HuH-7 (cell line): ENCODE measurements around the gene ZSWIM6.

Source experiments
- DNase-seq: peaks from one replicate; pipeline ENCODE4 v3.0.0; 2011; ENCODE audit warnings: low spot score

Gene ZSWIM6

DNA sequence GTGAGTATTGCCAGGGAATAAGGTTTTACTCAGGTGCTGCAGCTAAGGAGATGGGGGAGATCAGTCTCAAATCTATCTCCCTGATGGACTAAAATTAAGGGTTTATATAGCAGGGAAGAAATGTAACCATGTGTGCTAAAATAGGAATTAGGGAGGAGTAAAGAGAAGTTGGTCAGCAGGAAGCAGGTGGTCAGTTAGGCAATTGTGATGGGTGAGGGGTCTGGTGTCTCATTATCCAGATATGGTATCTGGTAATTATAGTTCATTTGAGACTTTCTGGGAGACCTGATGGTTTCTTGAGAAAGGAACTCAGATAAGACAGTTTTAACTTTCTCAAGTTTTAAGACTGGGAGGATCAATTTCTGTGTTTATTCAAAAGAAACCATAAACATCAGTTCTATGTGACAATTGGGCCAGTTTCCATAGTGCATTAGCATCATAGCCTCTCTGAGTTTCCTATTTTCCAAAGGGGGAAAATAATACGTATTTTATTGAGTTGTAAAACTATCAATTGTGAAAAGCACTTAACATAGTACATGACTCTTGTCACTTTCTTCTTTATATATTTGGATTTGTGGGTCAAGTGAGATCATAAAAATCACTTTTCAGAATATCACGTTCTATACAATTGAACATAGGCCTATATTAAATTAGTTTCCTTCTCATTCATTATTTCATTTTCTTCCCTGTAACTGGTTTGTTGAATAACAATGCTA lies 115.9 kb downstream of the ZSWIM6 start:
- DNase-seq = no peak

DNA sequence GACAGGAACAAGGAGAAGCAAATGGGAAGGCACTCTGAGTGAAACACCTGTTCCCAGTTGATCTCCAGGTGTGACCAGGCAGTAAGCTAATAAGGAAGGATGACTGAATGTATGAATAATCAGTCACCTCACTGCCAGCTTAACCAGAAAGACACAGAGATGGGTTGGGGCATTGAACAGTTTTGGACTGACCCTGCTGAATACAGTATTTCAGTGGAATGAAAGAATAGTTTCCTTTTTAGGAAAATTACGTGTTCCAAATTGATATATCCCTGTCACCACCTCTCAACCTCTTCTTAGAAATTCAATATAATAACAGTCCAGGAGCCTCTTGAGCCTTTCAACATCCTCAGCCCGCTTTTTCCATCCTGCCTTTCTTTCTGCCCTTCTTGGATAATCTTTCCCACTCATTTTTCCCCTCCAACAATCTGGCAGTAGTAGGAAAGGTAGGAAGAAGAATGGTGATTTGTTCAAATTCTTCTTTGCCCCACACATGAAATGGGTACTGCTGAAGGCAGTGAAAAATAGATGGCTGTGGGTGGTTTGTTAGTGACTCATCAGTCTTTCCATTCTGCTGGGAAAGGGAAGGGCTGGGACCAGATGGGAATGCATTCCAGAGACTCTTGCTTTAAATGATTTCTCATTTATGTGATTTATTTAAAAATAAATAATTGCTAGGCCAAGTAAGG lies 117.9 kb downstream of the ZSWIM6 start:
- DNase-seq = no peak

DNA sequence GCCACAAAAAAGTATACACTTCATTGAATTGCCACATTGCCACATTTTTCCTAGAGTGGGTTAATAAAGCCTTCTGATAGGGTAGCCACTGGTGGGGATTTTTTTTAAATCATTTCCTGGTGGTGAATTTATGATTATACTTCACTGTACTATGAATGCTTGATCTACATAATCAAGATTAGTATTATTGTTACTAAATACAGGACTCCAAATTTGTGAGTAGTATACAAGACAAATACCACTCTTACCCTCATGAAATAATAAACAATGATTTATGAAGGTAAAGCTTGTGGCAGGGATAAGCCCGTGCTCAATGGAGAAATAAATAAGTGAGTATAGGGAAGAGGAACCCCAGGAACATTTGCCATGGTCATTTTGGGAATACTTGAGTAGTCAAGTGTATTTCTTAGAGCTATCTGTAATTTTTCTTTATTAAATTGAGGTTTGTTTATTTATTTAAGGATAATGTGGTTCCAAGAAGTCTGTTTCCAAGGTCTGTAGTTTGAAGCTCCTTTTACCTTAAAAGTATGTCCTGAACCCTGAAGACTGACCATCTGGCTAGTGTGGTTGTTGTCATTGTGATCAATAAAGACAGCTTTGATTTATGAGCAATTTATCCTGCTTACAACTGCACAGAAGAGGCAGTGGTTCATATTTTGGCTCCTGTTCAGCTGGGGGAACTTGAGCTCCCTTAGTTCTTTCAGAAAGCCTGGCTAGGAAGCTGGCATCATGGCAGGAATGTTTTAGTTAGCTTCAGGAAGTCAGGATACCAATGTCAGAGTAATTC lies 118.6 kb downstream of the ZSWIM6 start:
- no peak for DNase-seq

DNA sequence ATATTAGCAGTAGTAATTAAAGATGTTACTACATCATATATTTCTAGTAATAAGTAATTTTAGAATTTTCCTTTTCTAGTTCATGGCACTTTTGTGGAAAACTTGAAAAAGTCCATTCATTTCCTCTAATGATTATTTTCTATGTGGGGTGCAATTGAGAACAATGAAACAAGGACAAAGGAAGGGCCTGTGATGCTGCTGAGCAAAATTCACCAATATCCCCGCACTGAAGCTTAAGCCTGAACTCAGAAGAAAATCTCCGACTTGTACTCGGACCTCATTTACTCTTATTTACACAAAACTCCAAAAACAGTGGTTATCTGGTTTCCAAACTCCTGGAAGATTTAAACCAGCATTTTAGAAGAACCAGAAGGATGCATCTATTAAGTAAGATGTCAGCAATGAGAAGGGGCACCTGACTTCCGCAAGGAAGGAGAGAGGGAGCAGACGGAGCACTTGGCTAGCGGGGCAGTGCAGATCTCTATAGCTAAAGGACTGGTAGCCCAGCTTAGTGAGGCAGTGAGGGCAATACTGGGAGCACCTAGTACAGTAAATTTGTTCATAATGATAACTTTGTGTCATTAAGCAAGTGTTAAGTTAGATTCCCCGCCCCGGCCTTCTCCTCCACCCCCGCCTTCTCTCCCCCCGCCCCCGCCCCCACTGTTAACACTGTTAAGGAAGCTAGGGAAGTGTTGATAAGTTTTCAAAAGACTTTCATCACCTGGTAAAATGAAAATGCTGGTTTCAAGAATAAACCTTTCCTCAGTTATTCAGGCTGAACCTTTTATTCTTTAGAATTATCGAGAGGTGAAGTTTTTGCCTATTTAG lies 123.3 kb downstream of the ZSWIM6 start:
- DNase-seq = no peak

DNA sequence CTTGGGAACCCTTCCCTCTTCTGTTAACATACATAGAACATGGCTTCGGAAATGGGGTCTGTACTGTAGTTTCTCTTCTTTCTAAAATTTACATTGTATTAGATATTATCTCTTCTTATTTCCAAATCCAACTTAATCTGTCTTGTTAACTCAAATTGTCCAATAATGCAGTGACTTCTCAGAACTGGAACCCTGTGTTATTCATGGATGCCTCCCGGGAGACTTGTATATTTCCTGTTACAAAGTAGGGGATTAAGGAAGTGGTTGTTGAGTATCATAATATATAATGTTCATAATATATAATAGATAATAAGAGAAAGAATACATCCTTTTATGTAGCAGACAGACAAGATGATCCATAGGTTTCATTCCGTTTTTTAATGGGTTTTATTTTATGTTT lies 128.4 kb downstream of the ZSWIM6 start:
- no peak for DNase-seq

DNA sequence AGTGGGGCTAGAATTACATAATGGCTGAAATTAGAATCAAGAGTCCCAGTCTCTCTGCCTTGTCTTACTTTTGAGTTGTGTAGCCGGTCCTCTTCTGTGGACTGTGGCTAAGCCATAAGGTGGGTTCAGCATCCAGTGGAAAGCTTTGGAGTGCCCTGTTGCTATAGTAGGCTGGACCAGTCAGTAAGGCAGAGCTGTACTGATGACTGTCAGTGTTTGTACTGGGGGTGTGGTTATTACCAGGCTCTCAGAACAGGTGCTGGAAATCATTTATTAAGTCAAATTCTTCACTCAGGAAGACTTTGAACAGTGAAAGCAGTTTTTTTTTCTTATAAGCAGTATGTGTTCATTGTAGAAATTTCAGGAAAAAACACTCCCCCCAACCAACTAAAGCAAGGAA lies 129.4 kb downstream of the ZSWIM6 start:
- no peak for DNase-seq

DNA sequence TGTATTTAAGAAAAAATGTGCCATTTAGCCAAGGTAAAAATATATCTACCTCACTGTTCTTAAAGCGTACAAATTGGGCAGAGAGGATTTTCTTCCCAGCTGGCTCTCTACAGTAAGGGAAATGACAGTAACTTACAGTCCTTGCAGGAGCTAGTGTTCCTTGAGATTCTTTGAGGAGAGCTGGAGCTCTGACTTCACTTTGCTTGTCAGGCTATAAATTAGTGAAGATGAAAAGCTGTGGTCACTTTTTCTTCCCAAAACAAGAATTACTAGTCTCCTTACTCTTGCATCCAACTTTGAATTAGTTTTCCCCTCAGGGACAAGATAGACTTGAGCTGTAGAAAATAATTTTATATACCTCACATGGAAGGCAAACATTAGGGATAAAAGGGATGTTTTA lies 129.9 kb downstream of the ZSWIM6 start:
- no peak for DNase-seq

DNA sequence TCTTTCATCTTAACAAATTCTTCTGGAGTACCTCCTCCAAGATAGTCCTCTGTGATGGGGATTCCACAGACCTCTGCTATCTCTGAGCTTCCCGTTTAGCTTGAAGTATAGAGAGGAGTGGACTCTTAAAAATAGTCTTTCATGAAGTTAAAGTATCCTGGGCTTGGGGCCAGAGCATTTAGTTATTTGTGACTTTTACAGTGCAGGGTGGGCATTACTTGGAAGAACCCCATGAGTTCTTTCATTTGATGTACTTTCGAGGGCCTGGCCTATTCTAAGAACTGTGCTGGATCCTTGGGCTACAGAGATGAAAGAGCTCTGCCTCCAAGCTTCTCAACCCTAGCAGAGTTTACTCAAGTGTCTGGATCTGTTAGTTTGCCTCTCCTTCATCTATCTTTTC lies 131.5 kb downstream of the ZSWIM6 start:
- no peak for DNase-seq

DNA sequence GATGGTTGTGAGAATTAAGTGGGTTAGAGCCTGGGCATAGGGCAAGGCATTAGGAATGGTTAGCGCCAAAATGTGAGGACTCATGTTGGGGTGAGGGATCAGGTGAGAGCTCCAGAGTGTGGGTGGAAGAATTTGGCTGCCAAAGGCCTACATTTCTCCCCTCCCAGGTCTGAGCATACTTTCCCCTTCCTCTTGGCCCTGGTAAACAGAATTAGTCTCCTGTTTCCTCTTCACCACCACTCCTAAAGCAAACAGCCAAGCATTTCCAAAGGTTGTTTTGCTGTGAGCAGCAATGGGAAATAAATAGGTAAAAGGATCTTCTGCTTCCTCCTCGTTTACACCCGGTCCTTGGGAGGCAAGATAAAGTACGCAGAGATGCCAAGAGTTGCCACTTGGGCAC lies 132.5 kb downstream of the ZSWIM6 start:
- DNase-seq = no peak

DNA sequence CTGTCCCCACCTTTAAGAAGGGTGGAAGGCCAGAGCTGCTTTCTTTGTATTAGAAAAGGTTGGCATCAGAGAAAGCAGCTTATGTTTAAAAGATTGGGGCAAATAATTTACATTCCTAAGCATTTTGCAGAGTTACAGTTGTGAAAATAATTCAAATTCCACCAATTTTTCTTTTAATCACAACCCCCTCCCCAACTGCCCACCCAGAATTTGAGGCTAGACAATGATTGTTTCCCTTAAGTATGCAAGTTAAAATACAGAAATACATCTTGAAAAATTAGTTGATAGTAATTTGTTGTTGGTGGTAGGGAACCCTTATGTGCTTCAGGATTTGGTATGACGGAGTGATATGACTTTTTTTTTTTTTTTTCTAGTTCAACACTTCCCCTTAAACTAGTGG lies 133.0 kb downstream of the ZSWIM6 start:
- no peak for DNase-seq

DNA sequence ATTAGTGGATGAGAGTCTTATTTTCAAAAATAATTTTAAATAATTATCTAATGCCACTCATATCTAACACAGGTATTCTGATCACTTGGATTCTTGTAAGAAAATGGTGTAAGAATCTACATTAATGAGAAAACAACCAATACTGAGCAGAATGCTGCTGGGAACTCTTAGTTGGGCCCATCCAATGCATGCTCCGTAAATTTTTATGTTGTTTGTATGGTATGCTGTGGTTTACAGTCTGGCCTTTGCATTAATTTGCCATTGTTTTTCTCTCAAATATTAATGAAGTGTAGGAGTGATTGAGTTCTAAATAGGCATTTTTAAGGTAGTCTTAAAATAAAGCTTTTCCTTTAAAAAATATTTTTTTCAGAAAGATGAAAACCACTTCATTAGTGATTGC lies 133.4 kb downstream of the ZSWIM6 start:
- no peak for DNase-seq

DNA sequence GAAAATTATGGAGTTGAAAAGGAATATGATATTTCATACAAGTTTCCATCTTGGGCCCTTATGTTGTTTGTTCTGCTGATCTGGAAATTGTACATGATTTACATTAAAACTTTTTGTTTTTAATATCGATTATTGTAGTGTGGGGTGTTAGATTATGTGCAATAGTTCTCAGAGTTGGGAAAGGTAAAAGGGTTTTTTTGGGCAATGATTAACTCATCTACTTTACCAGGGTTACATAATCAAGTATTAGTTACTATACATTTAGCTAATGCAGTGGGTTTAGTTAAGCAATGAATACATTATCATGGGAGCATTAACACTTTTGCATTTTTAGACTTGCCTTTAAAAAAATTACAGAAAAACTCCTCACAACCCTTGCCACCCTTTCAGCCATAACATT lies 134.0 kb downstream of the ZSWIM6 start:
- no peak for DNase-seq

DNA sequence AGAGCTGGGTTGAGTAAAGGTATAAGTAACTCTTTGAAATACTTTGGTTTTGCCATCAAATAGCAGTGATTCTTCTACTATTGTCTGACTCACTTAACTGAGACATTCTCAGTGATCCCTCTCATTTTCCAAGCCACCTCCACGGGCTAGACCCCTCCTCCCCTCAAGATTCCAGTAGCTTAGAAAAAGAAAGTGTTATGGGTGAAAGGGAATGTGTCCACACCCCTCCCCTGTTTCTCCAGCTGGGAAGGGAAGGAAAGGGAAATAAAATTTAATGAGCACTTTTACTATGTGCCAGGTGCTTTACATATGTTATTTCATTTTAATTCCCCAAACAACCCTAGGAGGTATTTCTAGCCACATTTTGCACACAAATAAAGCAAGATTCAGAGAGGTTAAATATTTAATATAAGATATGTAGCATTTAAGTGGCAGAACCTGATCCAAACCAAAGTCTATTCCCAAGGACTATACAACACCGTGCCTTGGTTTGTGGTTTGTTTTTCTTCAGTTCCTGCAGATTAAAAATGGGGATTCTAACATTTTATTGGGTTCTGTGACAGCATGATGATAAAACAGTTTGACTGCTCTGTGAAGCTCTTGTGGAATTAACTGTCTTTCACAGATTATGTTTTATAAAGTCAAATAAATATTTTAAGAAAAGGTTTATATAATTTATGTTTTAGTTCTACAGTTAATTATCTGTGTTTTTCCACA lies 135.9 kb downstream of the ZSWIM6 start:
- DNase-seq = no peak

DNA sequence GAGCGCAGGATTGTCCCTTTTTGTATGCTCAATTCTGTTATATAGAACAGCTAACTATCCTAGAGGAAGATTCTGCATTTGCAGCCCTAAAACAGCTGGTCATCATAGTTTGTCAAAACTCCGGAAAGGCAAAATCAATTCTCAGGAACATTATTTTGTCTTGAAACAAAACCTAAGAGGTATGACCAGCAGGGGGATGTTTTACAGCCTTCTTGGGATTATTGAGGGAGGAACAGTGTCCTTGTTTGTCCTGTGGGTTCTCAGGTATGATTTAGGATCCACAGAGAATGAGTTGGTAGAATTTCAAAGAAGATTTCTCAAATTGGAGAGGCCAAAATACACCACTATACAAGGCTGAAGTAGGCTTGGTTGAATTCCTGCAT lies 136.4 kb downstream of the ZSWIM6 start:
- no peak for DNase-seq

DNA sequence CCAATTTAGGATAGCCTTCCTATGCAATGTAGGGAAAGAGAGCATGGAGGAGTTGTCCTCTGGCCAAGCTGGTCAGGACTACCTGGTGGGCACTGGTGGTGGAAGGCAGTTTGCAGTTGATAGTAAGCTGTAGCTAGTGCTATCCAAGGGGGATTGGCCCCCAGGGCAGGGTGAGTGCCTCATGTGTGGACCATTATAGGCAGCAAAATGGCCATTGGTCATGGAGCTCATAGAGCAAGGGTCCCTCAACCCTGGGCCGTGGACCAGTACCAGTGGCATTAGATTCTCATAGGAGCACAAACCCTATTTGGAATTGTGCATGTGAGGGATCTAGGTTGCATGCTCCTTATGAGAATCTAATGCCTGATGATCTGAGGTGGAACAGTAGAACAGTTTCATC lies 139.3 kb downstream of the ZSWIM6 start:
- no peak for DNase-seq

DNA sequence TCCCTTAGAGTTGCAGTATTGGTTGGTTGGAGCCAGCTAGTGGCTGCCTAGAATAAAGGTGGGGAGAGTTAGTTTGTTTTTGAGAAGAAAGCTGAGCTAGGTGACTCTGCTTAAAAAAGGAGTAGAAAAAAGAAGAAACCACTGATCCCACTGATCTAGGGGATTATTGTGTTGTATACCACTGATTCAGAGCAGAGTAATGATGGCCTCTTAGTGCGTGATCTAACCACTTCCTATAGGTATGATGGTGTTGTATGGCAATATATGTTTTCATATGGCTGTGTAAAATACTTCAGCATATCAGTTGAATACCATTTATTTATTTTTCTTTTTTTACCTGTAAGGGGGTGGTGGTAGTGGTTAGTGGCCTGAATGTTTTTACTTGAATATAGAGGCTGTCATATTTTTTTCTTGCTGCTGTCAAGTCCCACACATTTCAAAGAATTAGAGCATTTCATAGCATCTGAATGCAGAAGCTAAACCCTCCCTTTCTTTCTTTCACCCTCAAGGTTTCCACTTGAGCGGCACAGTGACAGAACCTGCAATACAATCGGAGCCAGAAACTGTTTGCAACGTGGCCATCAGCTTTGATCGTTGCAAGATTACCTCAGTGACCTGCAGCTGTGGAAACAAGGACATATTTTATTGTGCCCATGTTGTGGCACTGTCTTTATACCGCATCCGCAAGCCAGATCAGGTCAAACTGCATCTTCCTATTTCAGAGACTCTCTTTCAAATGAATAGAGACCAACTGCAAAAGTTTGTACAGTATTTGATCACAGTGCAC lies 140.3 kb downstream of the ZSWIM6 start:
- DNase-seq = no peak

DNA sequence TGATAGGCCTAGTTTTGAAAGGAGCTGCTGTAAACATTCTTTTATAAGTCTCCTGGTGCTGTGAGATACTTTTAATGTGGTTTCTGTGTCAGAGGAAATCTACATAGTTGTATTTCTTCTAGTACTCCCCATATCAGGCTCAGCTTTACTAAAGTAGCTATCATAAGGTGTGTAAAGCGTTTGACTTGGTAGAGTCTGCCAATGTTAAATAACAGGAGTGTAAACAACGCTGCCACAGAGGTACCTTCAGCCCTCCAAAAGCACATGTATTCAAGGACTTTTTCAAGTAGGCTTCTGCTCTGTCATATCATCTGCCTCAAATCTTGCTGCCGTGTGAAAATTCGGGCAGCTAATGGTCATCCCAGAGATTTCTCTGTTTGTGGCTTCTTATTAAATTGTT lies 142.7 kb downstream of the ZSWIM6 start:
- no peak for DNase-seq

DNA sequence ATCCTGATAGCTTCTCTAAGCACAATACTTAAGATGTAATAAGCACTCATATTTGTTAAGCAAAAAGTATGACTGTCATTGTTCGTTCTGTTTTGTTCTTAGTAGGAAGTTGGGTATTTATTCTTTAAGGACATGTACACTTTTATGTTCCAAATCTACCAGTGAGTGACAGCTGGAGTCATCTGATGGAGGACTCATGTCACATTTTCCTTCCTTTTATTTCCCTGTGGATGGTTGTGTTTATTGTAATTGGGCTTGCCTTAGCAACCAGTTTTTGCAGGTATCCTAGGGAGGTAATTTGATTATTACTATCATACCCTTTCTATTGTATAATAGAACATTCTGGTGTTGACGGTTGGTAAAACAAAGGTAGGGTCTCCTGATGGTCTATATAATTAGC lies 145.7 kb downstream of the ZSWIM6 start:
- DNase-seq = no peak

DNA sequence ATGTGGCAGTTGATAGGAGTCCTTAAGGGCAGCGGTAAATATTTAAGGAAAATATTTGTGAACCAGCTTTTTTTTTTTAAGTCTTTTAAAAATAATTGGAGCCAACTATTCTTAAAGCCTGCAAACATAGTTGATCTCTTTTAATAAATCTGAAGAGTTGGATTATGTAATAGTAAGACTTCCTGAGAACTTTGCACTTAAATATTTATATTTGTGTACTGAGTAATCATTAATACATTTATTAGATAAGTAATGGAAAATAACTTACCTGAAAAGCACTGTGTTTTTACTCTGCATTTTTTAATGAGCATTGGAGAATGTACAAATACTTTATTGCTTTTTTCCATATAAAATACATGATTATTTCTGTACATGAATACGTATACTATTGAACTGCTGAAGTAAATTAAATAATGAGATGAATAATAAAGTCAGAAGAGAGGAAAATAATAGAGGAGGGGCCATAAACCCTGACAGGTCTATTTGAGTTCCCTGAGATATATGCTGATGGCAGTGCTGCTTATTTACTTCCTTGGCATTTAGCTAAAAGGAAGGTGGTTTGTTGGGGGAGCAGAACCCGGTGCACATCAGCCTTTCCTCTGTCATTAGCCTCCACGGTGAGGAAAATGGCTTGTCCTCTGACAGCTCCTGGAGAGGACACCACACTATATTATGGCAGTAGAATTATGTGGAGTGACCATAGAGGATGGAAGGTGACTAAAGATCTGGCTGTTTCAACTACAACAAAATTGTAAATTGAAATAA lies 148.0 kb downstream of the ZSWIM6 start:
- DNase-seq = no peak

DNA sequence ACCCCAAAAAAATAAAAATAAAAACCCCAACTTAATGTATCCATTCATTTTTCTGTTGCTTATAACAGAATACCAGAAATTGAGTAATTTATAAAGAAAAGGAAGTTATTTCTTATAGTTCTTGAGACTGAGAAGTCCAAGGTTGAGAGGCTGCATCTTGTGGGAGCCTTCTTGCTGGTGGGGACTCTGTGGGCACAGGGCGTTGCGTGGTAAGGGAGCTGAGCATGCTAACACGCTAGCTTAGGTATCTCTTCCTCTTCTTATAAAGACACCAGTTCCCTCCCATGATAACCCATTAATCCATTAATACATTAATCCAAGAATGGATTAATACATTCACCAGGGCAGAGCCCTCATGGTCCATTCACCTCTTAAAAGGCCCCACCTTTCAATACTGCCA lies 150.9 kb downstream of the ZSWIM6 start:
- DNase-seq = no peak
